RWPE1 (cell line): Measurements from ENCODE around the gene RAP1GAP2.
"Not testable (repeated sequence)": the region's sequence is repeated elsewhere in the genome, so short reads cannot be mapped to it uniquely, and the experiment has no call there.

ENCODE experiments used
- CTCF ChIA-PET: fragments of 350-600 bp; sonication (Branson Sonifier 250); formaldehyde crosslinking; extraction: SDS; loops from one replicate; lab custom pipeline; 2021; lab: Yijun Ruan, JAX
- POLR2A ChIA-PET: fragments of 400-600 bp; formaldehyde crosslinking; extraction: SDS; loops from one replicate; lab custom pipeline; 2020; ENCODE audit warnings: antibody characterized with exemption; ENCODE audit not compliant: low non-redundant PET; lab: Yijun Ruan, JAX
- DNase-seq: peaks from one replicate; pipeline ENCODE4 v3.0.0; 2012; ENCODE audit warnings: low spot score
- H3K27ac ChIP-seq: fragments of 450-650 bp; 2 replicates; pipeline ENCODE4 v1.5.1; 2017
- CTCF ChIP-seq: fragments of 450-650 bp; conservative IDR thresholded peaks from 2 replicates; pipeline ENCODE4 v1.5.1; 2017; ENCODE audit warnings: low read depth, mild to moderate bottlenecking

The RAP1GAP2 gene

GRCh38 chr17:2784864-2785263 lies 11.4 kb upstream of the RAP1GAP2 start:
- ChIA-PET CTCF (interaction anchor here (0.8 kb wide), 1 partner anchor 219 kb away, joined by 8 read pairs; no protein-coding TSS in a partner anchor), POLR2A (no interaction called here)
- no peak for DNase-seq
- TF ChIP-seq CTCF, result no peak
- no peak overlapping the region for H3K27ac ChIP-seq

- DNase-seq, H3K27ac ChIP-seq, POLR2A ChIA-PET: not testable (repeated sequence)
- CTCF ChIA-PET, result interaction anchor here (0.6 to 1.8 kb wide), 6 partner anchors 8 to 248 kb away, joined by 3 to 8 read pairs (median 4); partner anchors contain the start of gene RAP1GAP2
Measured at GRCh38 chr17:2785376-2785775, 10.9 kb upstream of the RAP1GAP2 start.

- ChIA-PET CTCF (interaction anchor here (0.5 to 1.8 kb wide), 17 partner anchors 9 to 832 kb away, joined by 3 to 6 read pairs (median 3); partner anchors contain the start of gene RAP1GAP2), POLR2A (no interaction called here)
- peak; percentile 87 for TF ChIP-seq CTCF
- H3K27ac ChIP-seq, result no peak overlapping the region; the same call in 1 of the 2 replicates
- DNase-seq, result peak; percentile 85
Measured at GRCh38 chr17:2786176-2786881, 9.9 kb upstream of the RAP1GAP2 start.

GRCh38 chr17:2789700-2790099 lies 6.5 kb upstream of the RAP1GAP2 start:
- TF ChIP-seq CTCF, result no peak
- POLR2A ChIA-PET, result no interaction called here
- CTCF ChIA-PET, result interaction anchor here (0.6 to 1.7 kb wide), 2 partner anchors 36 to 59 kb away, joined by 4 to 5 read pairs; no protein-coding TSS in a partner anchor
- DNase-seq, result no peak
- H3K27ac ChIP-seq, result no peak overlapping the region

GRCh38 chr17:2792366-2793169 lies 3.7 kb upstream of the RAP1GAP2 start:
- DNase-seq, result no peak
- POLR2A ChIA-PET, result no interaction called here
- CTCF ChIA-PET, result no interaction called here
- no peak for TF ChIP-seq CTCF
- H3K27ac ChIP-seq, result no peak overlapping the region

- ChIA-PET CTCF (no interaction called here), POLR2A (no interaction called here)
- no peak for DNase-seq
- TF ChIP-seq CTCF, result no peak
- no peak overlapping the region for H3K27ac ChIP-seq
Measured at GRCh38 chr17:2794111-2794803, 2.0 kb upstream of the RAP1GAP2 start.
